GM12891 (cell line): Measurements from ENCODE around the gene KRT31.
"Not testable (repeated sequence)": the region's sequence is repeated elsewhere in the genome, so short reads cannot be mapped to it uniquely, and the experiment has no call there.

Source experiments
- POLR2A ChIP-seq: IDR thresholded peaks from 2 replicates; pipeline ENCODE4 v1.6.1; 2011; ENCODE audit warnings: low read depth, low read length, control low read depth
- TAF1 ChIP-seq: IDR thresholded peaks from 2 replicates; pipeline ENCODE4 v1.6.1; 2011; ENCODE audit warnings: low read depth, low read length, control low read depth

DNA sequence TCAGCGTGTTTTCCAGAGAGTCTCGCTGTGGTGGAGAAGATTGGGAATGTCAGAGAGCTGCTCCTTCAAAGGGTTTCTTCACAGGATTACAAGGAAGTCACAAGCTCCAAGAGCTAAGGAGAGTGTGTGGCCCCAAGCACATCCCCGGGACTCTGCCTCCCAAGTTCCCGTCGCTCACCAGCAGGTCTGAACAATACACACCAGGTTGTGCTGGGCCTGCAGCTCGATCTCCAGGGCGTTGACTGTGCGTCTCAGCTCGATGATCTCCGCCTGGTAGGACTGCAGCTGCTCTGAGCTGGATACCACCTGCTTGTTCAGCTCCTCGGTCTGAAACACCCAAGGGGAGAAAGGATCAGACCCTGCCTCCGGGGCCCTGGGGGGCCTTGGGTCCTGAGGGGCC lies 2.4 kb downstream of the KRT31 start:
- not testable (repeated sequence) for TF ChIP-seq POLR2A, TAF1
